Measurements from ENCODE around the gene RTN4RL1. TPM values are rescaled to one million over a fixed set of nuclear protein-coding genes. Genes with fewer than 3 reads are reported as not detected.

The RTN4RL1 gene
- total RNA-seq, 1 donor from 2014 or later, result not detected

DNA sequence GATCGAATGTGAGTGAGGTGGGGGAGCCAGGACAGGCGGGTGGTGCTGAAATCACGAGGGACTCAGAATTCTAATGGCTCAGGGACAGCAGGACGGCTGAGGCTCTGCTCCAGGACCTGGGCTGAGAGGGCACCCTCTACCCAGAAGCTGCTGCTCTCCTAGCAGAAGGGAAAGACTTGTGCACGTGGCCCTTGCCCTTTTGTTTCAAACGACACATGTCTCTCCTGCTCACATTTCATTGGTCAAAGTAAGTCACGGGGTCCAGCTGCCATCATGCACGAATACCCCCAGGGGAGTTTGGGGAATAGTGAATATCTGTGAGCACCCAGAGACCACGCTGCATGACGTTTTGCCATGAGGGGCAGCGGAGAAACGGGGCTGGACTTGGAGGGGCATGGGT is 73.2 kb downstream of the RTN4RL1 start:
- DNase-seq (ENCODE audit: low spot score), result no peak
- Mint-ChIP-seq H3K4me3 (ENCODE audit: unreplicated experiment) (no peak overlapping the region), H3K9me3 (ENCODE audit: unreplicated experiment) (no peaks in the 10 kb centered on the region), H3K27ac (ENCODE audit: unreplicated experiment) (no peak overlapping the region), H3K36me3 (ENCODE audit: low read depth, unreplicated experiment) (no peaks in the 10 kb centered on the region), H3K27me3 (ENCODE audit: unreplicated experiment) (peaks cover 9% of the 10 kb centered on the region), H3K4me1 (ENCODE audit: unreplicated experiment) (no peaks in the 10 kb centered on the region)
- TF ChIP-seq, protein P1, sequence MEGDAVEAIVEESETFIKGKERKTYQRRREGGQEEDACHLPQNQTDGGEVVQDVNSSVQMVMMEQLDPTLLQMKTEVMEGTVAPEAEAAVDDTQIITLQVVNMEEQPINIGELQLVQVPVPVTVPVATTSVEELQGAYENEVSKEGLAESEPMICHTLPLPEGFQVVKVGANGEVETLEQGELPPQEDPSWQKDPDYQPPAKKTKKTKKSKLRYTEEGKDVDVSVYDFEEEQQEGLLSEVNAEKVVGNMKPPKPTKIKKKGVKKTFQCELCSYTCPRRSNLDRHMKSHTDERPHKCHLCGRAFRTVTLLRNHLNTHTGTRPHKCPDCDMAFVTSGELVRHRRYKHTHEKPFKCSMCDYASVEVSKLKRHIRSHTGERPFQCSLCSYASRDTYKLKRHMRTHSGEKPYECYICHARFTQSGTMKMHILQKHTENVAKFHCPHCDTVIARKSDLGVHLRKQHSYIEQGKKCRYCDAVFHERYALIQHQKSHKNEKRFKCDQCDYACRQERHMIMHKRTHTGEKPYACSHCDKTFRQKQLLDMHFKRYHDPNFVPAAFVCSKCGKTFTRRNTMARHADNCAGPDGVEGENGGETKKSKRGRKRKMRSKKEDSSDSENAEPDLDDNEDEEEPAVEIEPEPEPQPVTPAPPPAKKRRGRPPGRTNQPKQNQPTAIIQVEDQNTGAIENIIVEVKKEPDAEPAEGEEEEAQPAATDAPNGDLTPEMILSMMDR (IDR thresholded peaks at IDR 0.05; ENCODE audit: unreplicated experiment), result no peak

DNA sequence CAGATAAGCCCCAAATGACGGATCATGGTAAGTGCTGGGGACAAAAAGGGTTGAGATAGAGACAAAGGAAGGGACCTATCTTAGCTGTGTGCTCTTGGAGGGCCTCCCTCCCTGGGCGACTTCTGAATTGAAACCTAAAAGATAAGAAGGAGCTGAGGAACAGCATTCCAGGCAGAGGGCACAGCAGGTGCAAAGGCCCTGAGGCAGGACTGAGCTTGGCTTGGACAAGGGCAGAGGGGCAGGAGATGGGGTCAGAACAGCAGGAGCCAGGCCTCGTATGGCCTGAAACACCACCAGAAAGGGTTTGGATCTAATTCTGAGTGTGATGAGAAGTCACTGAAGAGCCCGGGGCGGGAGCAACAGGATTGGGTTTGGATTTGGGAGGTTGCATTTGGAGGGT is 75.4 kb downstream of the RTN4RL1 start:
- no peak overlapping the region for H3K27ac Mint-ChIP-seq (ENCODE audit: unreplicated experiment)
- no peaks in the 10 kb centered on the region for H3K4me1 Mint-ChIP-seq (ENCODE audit: unreplicated experiment)
- no peak overlapping the region for H3K4me3 Mint-ChIP-seq (ENCODE audit: unreplicated experiment)
- no peaks in the 10 kb centered on the region for H3K36me3 Mint-ChIP-seq (ENCODE audit: low read depth, unreplicated experiment)
- no peak for DNase-seq (ENCODE audit: low spot score)
- peaks cover 11% of the 10 kb centered on the region for H3K27me3 Mint-ChIP-seq (ENCODE audit: unreplicated experiment)
- TF ChIP-seq, protein P1 (IDR thresholded peaks at IDR 0.05; ENCODE audit: unreplicated experiment), result no peak
- H3K9me3 Mint-ChIP-seq (ENCODE audit: unreplicated experiment), result no peaks in the 10 kb centered on the region

DNA sequence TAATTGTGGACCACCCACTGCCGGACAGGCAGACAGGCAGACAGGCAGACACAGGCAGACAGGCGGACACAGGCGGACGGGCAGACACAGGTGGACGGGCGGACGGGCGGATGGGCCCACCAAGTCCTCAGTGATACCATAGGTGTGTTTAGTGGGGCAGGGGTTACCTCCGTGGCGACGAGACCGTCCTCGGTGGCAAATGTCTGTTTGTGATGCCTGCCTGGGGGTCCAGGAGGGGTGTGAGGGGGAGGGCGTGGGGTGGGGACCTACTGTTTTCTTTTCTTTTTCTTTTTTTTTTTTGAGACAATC is 76.7 kb downstream of the RTN4RL1 start:
- Mint-ChIP-seq H3K4me3 (ENCODE audit: unreplicated experiment) (no peak overlapping the region), H3K9me3 (ENCODE audit: unreplicated experiment) (no peaks in the 10 kb centered on the region), H3K4me1 (ENCODE audit: unreplicated experiment) (no peaks in the 10 kb centered on the region), H3K27ac (ENCODE audit: unreplicated experiment) (no peak overlapping the region), H3K36me3 (ENCODE audit: low read depth, unreplicated experiment) (no peaks in the 10 kb centered on the region), H3K27me3 (ENCODE audit: unreplicated experiment) (peaks cover 11% of the 10 kb centered on the region)
- TF ChIP-seq, protein P1 (IDR thresholded peaks at IDR 0.05; ENCODE audit: unreplicated experiment), result no peak
- DNase-seq (ENCODE audit: low spot score), result no peak

DNA sequence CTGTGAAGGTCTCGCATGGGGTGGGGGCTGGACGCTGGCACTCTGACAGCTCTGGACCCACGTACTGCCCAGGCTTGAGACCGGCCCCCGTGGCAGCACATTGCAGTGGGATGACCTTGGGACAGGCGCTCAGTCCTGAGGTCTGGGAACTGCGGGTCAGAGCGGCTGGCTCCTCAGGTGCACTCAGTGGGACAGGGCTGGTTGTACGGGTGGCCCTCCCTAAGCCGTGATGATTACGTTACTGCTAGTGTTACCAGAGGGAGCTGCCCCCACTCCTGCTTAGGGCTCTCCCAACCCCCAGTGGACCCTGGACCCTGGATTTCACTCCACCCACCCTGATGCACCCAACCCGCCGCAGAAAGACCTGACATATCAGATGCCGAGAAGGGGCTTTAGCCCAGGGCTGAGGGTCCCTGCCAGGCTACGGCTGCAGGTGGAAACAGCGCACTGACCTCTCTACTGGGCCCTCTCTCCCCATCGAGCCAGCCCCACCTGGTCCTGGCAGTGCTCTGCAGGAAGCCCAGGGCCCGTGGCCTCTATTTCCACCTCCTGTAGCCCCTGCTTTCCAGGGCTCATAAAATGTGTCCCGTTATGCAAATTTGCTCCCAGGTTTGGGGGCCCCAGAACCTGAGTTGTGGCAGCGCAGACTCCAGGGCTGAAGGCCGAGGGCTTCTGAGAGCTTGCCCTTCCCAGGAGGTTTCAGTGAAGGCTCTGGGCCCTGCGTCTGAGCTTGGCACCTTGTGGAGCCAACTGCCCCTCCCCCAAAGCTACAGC is 77.2 kb downstream of the RTN4RL1 start:
- Mint-ChIP-seq H3K9me3 (ENCODE audit: unreplicated experiment) (no peaks in the 10 kb centered on the region), H3K27ac (ENCODE audit: unreplicated experiment) (no peak overlapping the region), H3K4me1 (ENCODE audit: unreplicated experiment) (no peaks in the 10 kb centered on the region), H3K36me3 (ENCODE audit: low read depth, unreplicated experiment) (no peaks in the 10 kb centered on the region), H3K4me3 (ENCODE audit: unreplicated experiment) (no peak overlapping the region), H3K27me3 (ENCODE audit: unreplicated experiment) (peaks cover 11% of the 10 kb centered on the region)
- no peak for DNase-seq (ENCODE audit: low spot score)
- TF ChIP-seq, protein P1 (IDR thresholded peaks at IDR 0.05; ENCODE audit: unreplicated experiment), result no peak

DNA sequence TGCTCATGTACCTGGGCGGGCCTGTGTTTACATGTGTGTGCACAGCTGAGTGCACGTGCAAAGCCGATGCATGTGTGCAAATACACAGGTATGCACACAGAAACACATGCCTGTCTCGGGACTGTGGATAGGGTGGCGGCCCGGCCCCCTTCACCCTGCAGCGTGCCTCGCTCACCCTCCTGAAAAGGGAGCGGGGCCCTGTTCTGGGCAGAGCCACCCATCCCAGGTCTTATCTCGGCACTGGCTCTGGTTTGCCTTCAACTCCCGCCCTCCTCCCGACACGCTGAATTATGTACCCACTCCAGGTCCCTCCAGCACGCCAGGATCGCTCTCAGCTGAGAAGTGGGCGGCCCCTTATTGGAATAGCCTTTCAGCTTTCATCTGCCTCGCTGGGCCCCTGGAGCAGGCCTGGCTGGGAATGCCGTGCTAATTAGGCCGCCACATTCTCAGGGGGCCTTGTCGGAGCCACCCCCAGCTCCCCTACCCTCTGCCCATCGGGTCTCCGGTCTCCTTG is 77.8 kb downstream of the RTN4RL1 start:
- H3K36me3 Mint-ChIP-seq (ENCODE audit: low read depth, unreplicated experiment), result no peaks in the 10 kb centered on the region
- peaks cover 11% of the 10 kb centered on the region for H3K27me3 Mint-ChIP-seq (ENCODE audit: unreplicated experiment)
- no peak overlapping the region for H3K4me3 Mint-ChIP-seq (ENCODE audit: unreplicated experiment)
- H3K9me3 Mint-ChIP-seq (ENCODE audit: unreplicated experiment), result no peaks in the 10 kb centered on the region
- TF ChIP-seq, protein P1 (IDR thresholded peaks at IDR 0.05; ENCODE audit: unreplicated experiment), result no peak
- H3K27ac Mint-ChIP-seq (ENCODE audit: unreplicated experiment), result no peak overlapping the region
- H3K4me1 Mint-ChIP-seq (ENCODE audit: unreplicated experiment), result no peaks in the 10 kb centered on the region
- no peak for DNase-seq (ENCODE audit: low spot score)

All from endothelial cell (in vitro differentiated cells).